NCI-H2196 (cell line): ENCODE results near the gene FOXD1.

Source experiments
- DNase-seq: peaks from one replicate; lab custom pipeline; 2025; ENCODE audit not compliant: unreplicated experiment; lab: John Stamatoyannopoulos, UW

The FOXD1 gene

DNA sequence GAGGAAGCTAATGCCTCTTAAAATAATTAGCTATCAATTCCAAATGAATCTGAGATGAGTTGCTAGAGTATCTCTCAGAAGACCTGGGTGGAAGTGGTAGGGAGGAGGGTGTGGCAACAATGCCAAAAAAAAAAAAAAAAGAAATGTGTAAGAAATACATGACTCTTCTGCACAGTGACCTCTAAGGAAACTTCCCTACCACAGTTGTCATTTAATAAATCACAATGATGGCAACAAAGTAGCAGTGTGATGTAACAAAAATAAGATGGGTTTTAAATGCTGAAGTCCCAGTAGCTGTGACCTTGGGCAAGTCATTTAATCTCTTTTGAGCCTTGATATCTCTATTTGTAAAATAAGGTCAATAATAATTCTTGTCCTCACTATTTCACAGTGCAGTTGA lies 7.2 kb downstream of the FOXD1 start:
- DNase-seq: no peak

DNA sequence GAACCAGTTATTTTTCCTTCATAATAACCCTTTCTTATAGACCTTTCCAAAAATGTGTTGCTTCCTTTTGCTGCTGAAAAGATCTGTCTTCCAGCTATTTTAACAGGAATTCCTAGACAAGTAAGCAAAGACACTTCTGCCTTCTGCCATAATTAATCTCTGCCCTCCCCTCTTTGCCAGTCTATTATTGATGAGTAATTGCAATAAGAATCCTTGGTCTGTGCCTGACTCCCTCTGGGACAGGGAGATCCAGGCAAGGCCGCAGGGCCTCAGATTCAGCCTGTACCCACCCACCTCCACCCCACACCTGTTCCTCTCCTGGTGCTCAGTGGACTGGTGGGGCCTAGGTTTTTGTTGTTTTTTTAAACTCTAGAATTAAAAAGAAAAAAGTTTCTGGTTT lies 8.3 kb downstream of the FOXD1 start:
- no peak for DNase-seq

DNA sequence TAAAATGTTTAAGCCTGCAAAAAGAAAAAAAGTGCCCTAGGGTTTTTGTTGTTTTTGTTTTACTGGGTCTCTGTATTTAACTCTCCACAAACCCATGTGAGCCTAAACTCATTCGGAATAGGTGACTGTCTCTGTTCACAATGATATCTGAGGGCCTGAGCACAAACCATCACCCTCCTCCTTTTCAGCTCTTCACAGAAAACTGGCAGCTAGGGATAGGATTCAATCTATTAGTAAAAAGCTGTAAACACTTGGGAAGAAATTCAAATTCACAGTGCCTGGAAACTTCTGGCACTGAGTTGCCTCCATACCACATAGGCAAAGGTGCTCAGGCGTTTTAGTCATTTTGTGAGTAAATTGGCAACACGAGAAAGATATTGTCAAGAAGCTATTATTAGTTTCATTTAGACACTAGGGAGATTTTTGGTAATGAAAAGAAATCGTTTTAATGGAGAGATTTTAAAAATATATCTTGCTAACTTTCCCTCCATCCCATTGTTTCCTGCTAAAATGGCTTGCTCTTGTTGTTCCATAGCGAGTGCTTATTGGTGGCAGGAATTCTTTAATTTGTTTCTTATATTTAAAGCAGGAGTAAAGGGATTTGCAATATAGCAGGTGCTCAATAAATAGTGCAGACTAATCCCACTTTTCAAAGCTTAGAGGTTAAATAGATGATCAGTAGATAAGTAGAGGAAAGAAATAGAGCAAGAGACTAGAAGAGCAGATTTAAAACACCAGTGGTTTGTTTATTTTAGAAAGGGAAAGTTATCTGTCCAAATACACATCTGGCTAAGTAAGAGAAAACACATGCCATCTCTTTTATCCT lies 9.7 kb downstream of the FOXD1 start:
- no peak for DNase-seq

DNA sequence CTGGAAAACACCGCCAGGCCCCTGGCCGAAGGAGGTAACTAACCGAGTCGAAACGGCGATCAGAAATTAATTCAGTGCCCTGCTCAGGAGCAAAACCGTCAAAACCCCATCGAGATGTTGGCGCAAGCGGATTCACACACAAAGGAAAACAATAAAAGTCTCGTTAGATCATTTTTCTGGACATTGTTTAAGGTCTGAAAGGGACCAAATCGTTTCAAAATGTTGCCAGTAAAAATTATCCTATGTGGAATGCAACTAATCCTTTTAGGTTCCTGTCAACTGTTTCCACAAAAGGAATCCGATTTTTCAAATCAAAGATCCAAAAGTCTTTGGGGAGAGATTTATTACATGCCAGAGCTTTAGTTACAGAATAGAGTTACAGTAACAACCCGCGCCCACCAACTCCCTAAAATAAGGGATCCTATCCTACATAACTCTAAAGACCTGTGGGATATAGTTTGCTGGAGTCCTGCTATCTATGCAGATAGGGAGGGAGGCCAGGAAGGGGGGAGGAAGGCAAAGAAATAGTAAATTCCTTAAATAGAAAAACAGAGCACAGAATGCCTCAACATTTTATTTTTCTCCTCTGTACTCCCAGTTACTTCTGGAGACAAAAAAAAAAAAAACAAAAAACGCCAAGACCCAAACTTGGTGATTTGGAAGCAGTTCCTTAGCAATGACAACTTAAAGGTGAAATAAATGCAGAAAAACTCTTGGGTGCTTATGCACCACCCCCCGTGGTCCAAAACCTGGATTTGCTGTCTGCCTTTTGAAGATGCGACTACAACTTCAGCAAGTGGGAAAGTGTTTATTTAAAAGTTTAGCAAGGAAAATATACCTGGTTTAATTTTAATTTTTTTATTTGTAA lies 10.6 kb downstream of the FOXD1 start:
- no peak for DNase-seq

DNA sequence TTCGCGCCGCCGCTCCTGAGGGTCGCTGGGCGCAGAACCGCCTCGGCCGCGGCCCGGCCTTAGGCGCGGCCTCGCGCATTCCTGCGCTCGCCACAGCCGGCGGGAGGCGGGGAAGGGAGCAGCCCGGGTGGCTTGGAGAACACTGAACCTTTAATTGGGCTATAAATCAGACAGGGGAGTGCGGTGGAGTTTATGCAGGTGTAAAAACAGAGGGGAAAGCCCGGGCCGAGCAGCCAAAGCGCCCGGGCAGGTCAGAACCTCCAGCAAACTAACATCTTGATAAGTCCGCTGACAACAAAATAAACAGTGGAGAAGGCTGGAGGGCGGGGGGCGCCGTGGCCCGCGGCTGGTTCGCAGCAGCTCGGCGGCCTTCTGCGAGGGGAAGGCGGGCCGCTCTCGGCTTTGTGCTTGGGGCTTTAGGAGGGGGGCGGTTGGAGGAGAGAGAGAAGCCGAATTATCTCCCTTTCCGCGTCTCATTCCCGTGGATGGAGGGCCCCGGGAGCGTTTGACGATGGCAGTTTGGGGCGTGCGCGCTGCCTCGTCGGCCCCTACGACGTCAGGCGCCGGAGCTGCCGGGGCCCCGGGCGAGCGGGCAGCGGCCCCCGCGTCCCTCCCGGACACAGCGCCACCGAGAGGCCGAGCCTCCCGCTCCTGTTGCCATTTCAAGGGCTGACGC lies 11.3 kb downstream of the FOXD1 start:
- peak; percentile 46 for DNase-seq

DNA sequence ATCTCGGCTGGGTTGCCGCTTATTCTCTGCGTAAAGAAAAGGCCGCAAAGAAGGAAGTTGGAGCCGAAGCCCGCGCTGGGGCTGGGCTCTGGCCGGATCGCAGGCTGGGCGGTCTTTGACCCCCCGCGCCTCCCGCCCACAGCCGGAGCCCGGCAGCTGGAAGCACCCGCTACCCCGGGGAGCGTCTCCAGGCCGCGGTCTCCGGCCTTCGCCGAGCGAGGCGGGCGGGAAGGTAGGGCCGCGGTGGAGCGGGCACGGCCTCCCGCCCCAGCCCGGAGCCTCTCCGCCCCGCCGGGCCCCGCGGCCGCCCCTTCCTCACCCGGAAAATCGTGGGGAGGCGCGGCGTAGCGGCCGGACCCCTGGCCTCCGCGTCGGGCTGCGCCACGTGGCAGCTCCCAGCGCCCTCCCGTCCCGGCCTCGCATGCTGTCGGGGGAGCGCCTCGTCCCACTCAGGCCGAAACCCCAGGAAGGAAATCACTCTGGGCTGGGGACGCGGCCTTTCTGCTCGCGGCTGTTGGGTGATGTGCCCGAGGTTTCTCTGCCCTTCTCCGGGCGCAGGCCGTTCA lies 12.0 kb downstream of the FOXD1 start:
- no peak for DNase-seq

DNA sequence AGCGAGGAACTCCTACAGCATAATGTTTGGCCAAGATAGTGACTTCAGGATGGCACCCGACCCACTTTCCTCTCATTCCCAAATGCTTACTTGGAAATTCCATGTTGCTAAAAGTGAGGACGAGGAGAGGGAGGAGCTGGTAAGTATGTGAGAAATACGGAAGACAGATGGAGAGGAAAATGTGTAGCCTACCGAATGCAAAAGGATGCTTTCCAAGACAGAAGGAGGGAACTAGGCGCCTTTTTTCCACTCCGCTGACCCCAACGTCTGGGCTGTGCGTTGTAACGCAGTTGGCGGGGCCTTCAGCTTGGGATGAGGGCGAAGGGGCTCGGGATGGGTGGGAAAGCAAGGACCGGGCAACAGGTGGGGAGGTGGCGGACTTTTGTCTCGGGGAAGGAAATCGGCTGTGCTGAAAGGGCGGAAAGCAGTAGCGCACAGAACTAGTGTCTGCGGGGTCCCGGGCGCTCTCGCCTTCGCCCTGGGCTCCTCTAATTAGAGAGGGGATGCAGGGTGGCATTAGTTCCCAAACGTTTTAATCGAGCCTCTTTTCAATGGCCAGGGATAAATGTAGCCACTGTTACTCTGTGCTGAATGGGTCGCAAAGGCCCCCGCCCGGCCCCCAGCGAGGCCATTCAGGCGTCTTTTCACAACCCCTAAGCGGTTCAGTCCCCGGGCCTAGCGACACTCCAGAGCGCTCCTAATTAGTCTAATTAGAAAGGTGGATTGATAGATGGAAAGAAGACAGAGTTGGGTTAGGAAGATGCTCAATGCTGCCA lies 12.6 kb downstream of the FOXD1 start:
- DNase-seq: no peak

DNA sequence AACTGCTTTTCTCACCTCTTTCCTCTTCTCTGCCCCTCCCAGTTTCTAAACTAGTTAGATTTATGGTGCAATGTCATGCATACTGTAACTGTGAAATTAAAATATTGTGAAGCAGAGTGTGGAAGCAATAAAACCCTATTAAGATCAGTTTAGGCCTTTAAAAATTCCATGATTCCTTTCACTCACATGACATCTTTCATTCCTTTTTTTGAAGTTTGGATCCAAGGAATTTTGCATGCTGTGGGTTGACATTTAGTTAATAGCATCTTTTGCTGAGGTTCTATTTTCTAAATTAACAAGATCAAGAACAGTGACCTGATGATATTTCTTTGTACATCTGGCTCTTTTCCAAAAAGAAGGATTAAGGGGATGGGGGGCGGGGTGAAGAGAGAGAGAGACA lies 13.7 kb downstream of the FOXD1 start:
- no peak for DNase-seq

DNA sequence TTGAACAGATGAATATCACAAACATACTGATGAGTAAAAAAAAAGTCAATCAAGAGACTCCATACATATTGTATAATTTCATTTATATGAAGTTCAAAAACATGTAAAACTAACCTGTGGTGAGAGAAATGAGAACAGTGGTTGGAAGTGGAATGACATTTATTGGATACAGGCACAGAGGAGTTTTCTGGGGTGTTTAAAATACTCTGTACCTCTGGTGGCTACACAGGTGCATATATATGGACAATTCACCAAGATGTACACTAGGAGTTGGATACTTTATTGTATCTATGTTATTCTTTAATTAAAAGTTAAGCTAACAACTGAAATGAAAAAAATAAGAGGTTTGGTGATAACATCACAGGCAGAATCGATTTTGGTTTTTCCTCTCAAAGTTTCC lies 14.1 kb downstream of the FOXD1 start:
- DNase-seq: no peak

DNA sequence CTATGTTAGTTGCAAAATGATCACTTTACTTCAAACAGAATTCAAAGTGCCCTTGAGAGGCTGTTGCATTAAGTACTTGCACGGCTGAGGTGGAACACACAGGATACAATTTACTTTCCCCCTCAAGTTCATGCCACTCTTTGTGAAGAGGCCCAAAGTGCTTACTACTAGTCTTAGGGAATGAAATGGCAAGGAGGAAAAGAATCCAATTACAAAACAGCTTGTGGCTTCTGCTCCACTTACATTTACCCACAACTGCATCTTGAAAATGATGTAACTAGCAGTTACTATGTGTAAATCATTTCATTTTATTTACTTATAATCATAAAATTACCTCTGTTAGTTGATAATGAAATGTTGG lies 14.6 kb downstream of the FOXD1 start:
- DNase-seq: no peak

DNA sequence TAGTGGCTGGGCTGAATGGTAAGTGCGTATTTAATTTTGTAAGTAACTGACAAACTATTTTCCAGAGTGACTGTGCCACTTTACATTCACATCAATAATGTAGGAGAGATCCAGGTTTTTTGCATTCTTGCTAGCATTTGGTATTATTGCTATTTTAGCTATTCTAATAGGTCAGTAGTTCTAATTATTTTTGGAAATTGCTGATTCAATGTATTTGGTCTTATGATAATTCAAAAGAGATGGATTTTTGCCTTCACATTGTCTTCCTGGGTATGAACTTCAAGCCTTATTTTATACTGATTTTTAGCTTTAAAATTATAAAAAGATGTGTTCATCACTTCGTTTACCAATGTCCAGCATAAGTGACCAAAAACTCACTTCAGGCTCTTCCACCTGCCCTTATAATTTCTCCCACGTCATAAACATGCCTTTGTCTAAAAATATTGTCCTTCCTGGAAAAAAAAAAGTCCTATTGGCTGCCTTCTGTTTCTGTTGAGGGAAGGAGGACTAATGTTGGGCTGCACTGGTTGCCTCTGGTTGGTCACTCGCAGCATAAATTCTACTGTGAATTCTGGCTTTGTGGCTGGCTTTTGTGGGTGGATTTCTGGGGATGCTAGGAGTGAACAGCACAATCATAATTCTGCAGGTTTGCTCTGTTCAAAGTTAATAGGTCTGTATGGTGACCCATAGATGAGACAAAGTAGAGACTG lies 15.2 kb downstream of the FOXD1 start:
- DNase-seq: no peak

DNA sequence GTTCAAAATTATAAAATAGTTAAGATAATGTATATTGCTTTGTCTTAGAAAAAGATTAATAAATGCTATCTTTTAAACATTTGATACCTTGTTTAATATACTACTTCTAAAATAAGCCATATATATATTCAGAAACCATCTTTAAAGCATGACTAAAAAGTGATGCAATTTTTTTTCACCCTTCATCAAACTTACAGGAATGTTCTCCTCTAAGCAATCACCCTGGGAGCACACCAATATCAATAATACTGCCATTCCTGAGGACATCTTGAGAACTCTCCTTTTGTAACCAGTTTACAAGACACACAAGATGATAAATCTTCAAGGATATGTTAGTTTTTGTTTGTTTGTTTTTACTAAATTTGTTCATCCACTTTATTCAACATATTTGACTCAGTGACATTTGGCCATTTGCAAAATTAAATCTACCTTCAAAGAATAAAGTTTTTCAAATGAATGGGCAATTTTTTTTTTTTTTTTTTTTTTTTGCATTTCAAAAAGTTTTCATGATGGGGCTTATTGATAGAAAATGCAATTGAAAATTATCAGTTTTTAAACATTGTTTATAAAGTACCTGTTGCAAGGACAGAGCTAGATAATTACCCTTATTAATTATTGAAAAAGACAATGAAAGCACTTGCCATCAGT lies 17.2 kb downstream of the FOXD1 start:
- DNase-seq: no peak

DNA sequence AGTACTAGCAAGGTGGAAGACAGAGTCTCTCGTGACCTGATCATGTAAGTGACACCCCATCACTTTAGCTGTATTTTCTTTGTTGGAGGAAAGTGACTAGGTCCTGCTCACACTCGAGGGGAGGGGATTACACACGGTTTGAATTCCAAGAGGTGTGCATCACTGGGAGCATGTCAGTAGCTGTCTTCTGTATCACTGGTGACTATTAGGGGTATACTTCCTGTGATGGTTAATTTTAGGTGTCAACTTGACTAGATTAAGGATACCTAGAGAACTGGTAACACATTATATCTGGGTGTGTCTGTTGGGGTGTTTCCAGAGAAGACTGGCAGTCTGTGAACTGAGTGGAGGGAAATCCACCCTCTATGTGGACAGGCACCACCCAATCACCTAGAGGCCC lies 22.5 kb downstream of the FOXD1 start:
- DNase-seq: no peak

DNA sequence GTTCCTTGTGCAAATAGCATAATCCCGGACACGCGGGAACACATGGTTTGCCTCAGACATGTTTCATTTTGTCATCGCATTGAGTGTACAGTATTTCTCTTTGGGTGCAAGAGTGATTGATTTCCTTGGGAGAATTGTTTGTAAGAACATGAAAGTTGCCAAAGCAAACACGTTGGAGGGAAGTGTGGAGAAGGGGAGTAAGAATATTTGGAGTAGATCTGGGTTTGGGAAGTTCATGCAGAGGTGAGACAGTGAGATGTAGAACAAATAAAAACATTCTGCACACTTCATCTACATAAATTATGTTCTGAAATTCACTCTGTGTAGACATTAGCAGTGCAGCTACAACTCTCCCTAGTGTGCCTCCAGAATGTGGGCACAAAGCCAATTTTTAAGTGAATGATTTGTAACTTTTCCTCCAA lies 24.0 kb downstream of the FOXD1 start:
- DNase-seq: no peak

DNA sequence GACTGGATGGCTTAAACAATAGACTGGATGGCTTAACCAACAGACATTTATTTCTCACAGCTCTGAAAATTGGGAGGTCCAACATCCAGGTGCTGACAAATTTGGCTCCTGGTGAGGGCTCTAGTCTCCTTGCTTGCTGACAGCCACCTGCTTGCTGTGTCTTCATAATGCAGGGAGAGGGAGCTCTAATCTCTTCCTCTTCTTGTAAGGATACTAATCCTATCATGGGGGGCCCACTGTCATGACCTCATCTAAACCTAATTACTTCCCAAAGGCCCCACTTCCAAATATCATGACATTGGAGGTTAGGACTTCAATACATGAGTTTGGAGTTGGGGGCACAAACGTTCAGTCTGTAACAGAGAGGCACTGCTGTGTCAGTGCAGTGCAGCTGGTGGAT lies 26.4 kb downstream of the FOXD1 start:
- DNase-seq: no peak

DNA sequence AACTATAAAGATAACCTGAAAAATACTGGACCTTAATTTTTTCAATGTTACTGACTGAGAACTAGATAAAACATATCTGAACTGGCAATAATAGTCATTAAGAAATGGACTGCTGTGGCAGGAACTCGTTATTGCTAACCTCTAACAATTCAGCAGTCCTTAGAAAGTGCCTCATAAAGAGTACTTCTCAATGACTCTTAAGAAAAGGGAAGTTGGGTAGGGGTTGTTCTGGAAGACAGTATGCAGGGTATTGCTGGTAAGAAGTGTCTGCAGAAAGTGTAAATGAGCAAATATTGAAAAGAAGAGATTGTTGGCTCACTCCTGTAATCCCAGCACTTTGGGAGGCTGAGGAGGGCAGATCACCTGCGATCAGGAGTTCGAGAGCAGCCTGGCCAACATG lies 27.9 kb downstream of the FOXD1 start:
- no peak for DNase-seq

DNA sequence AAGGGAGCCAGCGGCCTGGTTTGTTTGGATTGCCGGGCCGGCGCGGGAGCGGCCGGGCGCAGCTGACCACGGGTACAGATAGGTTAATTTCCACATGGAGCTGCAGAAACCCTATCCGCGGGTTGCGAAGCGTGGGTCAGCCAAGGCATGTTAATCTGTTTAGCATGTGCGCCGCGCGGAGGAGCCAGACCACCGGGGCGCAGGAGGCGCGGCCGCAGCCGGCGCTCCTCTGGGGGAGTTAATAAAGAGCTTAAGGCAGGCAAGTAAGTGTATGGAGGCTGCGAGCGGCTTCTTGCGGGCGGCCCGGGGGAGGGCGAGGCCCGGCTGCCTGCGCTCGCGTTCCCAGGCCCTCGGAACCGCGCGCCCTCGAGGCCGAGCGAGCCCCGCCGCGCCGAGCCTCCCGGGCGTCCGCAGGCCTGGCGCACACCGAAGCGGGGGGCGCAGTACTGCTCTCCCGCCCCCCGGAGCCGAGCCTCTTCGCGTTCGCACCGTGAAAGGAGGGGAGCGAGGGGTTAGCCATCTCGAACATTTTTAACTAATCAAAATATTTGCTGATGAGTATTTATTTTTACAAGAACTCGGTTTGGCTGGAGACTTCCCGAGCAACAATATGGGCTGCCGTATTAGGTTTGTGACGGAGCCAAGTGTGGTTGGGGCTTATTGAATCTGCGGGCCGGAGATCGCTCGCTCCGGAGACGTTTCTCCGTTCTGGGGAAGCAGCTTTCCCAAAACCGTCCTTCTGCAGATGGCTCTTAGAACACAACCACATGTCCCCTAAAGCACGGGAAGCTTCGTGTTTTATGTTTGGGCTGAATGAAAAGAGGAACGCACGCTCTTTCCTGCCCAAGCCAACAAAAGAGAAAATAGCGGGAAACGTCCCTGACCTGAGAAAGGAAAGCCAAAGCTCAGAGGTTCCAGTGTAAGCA lies 28.8 kb downstream of the FOXD1 start:
- no peak for DNase-seq

DNA sequence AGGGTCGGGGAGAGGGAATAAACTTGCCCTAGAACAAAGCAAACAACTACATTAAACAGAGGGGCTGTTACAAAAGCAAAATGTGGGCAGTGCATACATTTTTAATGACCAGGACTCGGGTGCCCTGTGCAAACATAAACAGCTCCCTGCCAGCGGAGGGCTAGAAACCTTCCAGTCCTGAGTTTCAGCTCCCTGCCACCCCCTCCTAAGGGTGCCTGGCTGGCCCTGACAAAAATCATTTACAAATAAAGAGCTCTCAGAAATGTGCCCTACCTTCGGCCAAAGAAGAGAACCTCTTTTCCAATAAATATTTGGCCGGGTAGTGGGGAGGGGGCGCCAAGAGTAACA lies 29.5 kb downstream of the FOXD1 start:
- DNase-seq: no peak

DNA sequence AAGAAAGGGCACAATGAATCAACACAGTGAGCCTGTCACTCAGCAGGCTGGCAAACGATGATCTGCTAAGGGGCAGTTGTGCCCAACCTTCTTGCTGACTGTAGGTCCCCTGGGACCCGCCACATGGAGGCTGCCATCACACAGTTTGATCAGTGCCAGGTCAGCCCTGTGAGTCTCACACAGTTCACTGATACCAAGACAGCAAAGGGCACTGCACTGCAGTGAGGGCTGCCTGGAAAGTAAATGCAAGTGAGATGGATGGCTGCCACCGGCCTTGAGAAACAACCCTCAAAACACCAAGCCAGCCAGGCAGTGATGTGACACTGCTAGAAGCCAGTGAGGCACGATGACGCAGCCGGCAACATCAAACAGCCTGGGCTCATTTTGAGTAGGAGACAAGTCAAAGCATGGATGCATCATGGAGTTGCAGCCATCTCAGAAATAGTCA lies 30.3 kb downstream of the FOXD1 start:
- no peak for DNase-seq
